NB4 (cell line): ENCODE measurements around the gene SCRN1.

ENCODE experiments used
- MYC ChIP-seq: IDR thresholded peaks from 2 replicates; pipeline ENCODE4 v1.6.1; 2011; ENCODE audit warnings: low read depth, low read length
- POLR2A ChIP-seq: IDR thresholded peaks from 2 replicates; pipeline ENCODE4 v1.6.1; 2011; ENCODE audit warnings: mild to moderate bottlenecking; ENCODE audit not compliant: insufficient read length; ENCODE audit errors: extremely low read depth
- TF ChIP-seq, protein P1 (sequence below): IDR thresholded peaks from one replicate; pipeline ENCODE4 v1.5.1; 2012; ENCODE audit warnings: low read depth, low read length
- TF ChIP-seq, protein P2 (sequence below): IDR thresholded peaks from 2 replicates; pipeline ENCODE4 v1.6.1; 2011; ENCODE audit warnings: low read depth, low read length

DNA sequence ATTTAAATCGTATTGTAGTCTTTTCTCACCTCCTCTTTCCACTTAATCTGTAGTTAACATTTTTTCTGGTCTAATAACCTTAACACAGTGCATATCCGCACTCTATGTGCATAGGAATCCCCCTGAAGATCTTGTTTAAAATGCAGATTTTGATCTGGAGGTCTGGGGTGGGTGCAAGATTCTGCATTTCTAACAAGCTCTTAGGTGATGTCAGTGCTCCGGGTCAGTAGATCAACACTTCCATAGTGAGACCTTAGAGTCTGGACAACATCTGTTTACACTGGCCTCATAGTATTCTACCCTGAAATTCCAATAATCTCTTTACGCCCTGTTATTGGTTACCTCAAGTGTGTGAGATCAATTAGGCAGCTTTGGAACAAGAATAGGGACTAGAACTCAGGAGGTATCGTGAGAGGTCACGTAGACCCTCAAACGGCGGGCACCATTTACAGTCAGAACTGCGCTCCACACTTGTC lies 38.2 kb upstream of the SCRN1 start:
- TF ChIP-seq, protein P1, sequence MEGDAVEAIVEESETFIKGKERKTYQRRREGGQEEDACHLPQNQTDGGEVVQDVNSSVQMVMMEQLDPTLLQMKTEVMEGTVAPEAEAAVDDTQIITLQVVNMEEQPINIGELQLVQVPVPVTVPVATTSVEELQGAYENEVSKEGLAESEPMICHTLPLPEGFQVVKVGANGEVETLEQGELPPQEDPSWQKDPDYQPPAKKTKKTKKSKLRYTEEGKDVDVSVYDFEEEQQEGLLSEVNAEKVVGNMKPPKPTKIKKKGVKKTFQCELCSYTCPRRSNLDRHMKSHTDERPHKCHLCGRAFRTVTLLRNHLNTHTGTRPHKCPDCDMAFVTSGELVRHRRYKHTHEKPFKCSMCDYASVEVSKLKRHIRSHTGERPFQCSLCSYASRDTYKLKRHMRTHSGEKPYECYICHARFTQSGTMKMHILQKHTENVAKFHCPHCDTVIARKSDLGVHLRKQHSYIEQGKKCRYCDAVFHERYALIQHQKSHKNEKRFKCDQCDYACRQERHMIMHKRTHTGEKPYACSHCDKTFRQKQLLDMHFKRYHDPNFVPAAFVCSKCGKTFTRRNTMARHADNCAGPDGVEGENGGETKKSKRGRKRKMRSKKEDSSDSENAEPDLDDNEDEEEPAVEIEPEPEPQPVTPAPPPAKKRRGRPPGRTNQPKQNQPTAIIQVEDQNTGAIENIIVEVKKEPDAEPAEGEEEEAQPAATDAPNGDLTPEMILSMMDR, result no peak
- TF ChIP-seq, protein P2, sequence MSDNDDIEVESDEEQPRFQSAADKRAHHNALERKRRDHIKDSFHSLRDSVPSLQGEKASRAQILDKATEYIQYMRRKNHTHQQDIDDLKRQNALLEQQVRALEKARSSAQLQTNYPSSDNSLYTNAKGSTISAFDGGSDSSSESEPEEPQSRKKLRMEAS, result no peak
- no peak for TF ChIP-seq POLR2A
- TF ChIP-seq MYC, result no peak
